HEK293 (cell line): ENCODE results near the gene DNAJC17.

ENCODE experiments used
- CTCF ChIA-PET: fragments of 350-600 bp; formaldehyde crosslinking; extraction: SDS; loops from one replicate; lab custom pipeline; 2021; ENCODE audit warnings: antibody characterized with exemption; lab: Yijun Ruan, JAX
- POLR2A ChIA-PET: fragments of 300-600 bp; formaldehyde crosslinking; extraction: SDS; loops from one replicate; lab custom pipeline; 2020; ENCODE audit warnings: antibody characterized with exemption, inconsistent platforms; lab: Yijun Ruan, JAX
- H3K27ac ChIP-seq: fragments of 200-500 bp; sonication (Bioruptor generic); 2 replicates; pipeline ENCODE4 v1.5.1; 2014; ENCODE audit warnings: low read depth, low read length, control low read depth, inconsistent platforms; ENCODE audit errors: extremely low read depth
- H3K36me3 ChIP-seq, 2 experiments: fragments of 200-500 bp in 1 of 2; sonication (Bioruptor generic) in 1 of 2; 1 replicate in 1 of 2; 2 replicates in 1 of 2; pipeline ENCODE4 v1.5.1; 2014 to 2017; ENCODE audit warnings: inconsistent platforms in 2 of 2, low read length in 2 of 2; ENCODE audit not compliant: control insufficient read depth in 2 of 2, insufficient read depth in 1 of 2
- H3K4me1 ChIP-seq: fragments of 200-500 bp; sonication (Bioruptor generic); 2 replicates; pipeline ENCODE4 v1.5.1; 2014; ENCODE audit warnings: mild to moderate bottlenecking, low read length, inconsistent platforms; ENCODE audit not compliant: control insufficient read depth, insufficient read depth
- H3K4me3 ChIP-seq: 2 replicates; pipeline ENCODE4 v1.5.1; 2011; ENCODE audit warnings: low read depth, mild to moderate bottlenecking, control low read depth, low read length, moderate library complexity
- H3K9me3 ChIP-seq: fragments of 200-500 bp; sonication (Bioruptor generic); 2 replicates; pipeline ENCODE4 v1.5.1; 2014; ENCODE audit warnings: low read depth, low read length, inconsistent platforms; ENCODE audit not compliant: control insufficient read depth, insufficient read depth
- BCL11B ChIP-seq: fragments of 450-650 bp; formaldehyde crosslinking; IDR thresholded peaks from 2 replicates; pipeline ENCODE4 v1.5.1; 2016; ENCODE audit warnings: low read depth, missing biosample characterization, missing genetic modification characterization
- CTCF ChIP-seq: fragments of 450-650 bp; formaldehyde crosslinking; IDR thresholded peaks from 2 replicates; pipeline ENCODE4 v1.5.1; 2016; ENCODE audit warnings: missing biosample characterization, missing genetic modification characterization
- GLIS1 ChIP-seq: fragments of 450-650 bp; formaldehyde crosslinking; IDR thresholded peaks from 2 replicates; pipeline ENCODE4 v1.5.1; 2016; ENCODE audit warnings: missing biosample characterization, missing genetic modification characterization
- IKZF3 ChIP-seq: fragments of 450-650 bp; IDR thresholded peaks from 2 replicates; pipeline ENCODE4 v1.5.0; 2018; ENCODE audit warnings: missing biosample characterization, mild to moderate bottlenecking, missing genetic modification characterization, moderate library complexity
- KLF1 ChIP-seq: fragments of 450-650 bp; formaldehyde crosslinking; IDR thresholded peaks from 2 replicates; pipeline ENCODE4 v1.5.1; 2016; ENCODE audit warnings: missing biosample characterization, missing genetic modification characterization
- KLF16 ChIP-seq: fragments of 450-650 bp; formaldehyde crosslinking; IDR thresholded peaks from 2 replicates; pipeline ENCODE4 v1.5.1; 2017; ENCODE audit warnings: missing biosample characterization, missing genetic modification characterization
- KLF7 ChIP-seq: fragments of 450-650 bp; formaldehyde crosslinking; IDR thresholded peaks from 2 replicates; pipeline ENCODE4 v1.5.1; 2016; ENCODE audit warnings: missing biosample characterization, missing genetic modification characterization, borderline replicate concordance
- PRDM10 ChIP-seq: fragments of 450-650 bp; formaldehyde crosslinking; IDR thresholded peaks from 2 replicates; pipeline ENCODE4 v1.5.1; 2016; ENCODE audit warnings: missing biosample characterization, missing genetic modification characterization
- SETDB1 ChIP-seq: IDR thresholded peaks from one replicate; pipeline ENCODE4 v1.6.1; 2017; ENCODE audit warnings: mild to moderate bottlenecking, low read length, moderate library complexity, mixed read lengths; ENCODE audit not compliant: insufficient read length
- SP7 ChIP-seq: fragments of 450-650 bp; formaldehyde crosslinking; IDR thresholded peaks from 2 replicates; pipeline ENCODE4 v1.5.1; 2016; ENCODE audit warnings: missing biosample characterization, missing genetic modification characterization
- ZBTB7A ChIP-seq: fragments of 450-650 bp; formaldehyde crosslinking; IDR thresholded peaks from 2 replicates; pipeline ENCODE4 v1.5.1; 2016; ENCODE audit warnings: low read depth, missing biosample characterization, missing genetic modification characterization
- ZBTB8A ChIP-seq: fragments of 450-650 bp; formaldehyde crosslinking; IDR thresholded peaks from 2 replicates; pipeline ENCODE4 v1.5.1; 2016; ENCODE audit warnings: missing biosample characterization, missing genetic modification characterization
- ZIC2 ChIP-seq: fragments of 450-650 bp; formaldehyde crosslinking; IDR thresholded peaks from 2 replicates; pipeline ENCODE4 v1.5.1; 2016; ENCODE audit warnings: missing biosample characterization, missing genetic modification characterization
- ZNF2 ChIP-seq: fragments of 450-650 bp; formaldehyde crosslinking; IDR thresholded peaks from 2 replicates; pipeline ENCODE4 v1.5.1; 2016; ENCODE audit warnings: missing biosample characterization, missing genetic modification characterization
- ZNF202 ChIP-seq: fragments of 450-650 bp; formaldehyde crosslinking; IDR thresholded peaks from 2 replicates; pipeline ENCODE4 v1.5.1; 2016; ENCODE audit warnings: missing biosample characterization, missing genetic modification characterization, borderline replicate concordance
- ZNF221 ChIP-seq: fragments of 450-650 bp; formaldehyde crosslinking; IDR thresholded peaks from 2 replicates; pipeline ENCODE4 v1.5.1; 2017; ENCODE audit warnings: missing biosample characterization, missing genetic modification characterization, borderline replicate concordance
- ZNF24 ChIP-seq: fragments of 450-650 bp; formaldehyde crosslinking; IDR thresholded peaks from 2 replicates; pipeline ENCODE4 v1.5.1; 2016; ENCODE audit warnings: missing biosample characterization, missing genetic modification characterization
- ZNF302 ChIP-seq: fragments of 450-650 bp; formaldehyde crosslinking; IDR thresholded peaks from 2 replicates; pipeline ENCODE4 v1.5.1; 2016; ENCODE audit warnings: missing biosample characterization, missing genetic modification characterization, low read depth
- ZNF37A ChIP-seq: fragments of 450-650 bp; IDR thresholded peaks from 2 replicates; pipeline ENCODE4 v1.5.1; 2018; ENCODE audit warnings: missing biosample characterization, missing genetic modification characterization
- ZNF398 ChIP-seq: fragments of 450-650 bp; formaldehyde crosslinking; IDR thresholded peaks from 2 replicates; pipeline ENCODE4 v1.5.1; 2017; ENCODE audit warnings: missing biosample characterization, missing genetic modification characterization
- ZNF501 ChIP-seq: fragments of 450-650 bp; formaldehyde crosslinking; IDR thresholded peaks from 2 replicates; pipeline ENCODE4 v1.5.1; 2016; ENCODE audit warnings: missing biosample characterization, missing genetic modification characterization
- ZNF692 ChIP-seq: fragments of 450-650 bp; formaldehyde crosslinking; IDR thresholded peaks from 2 replicates; pipeline ENCODE4 v1.5.1; 2016; ENCODE audit warnings: missing biosample characterization, missing genetic modification characterization
- ZNF777 ChIP-seq: fragments of 450-650 bp; formaldehyde crosslinking; IDR thresholded peaks from 2 replicates; pipeline ENCODE4 v1.5.1; 2017; ENCODE audit warnings: missing biosample characterization, missing genetic modification characterization, borderline replicate concordance
- ZNF785 ChIP-seq: fragments of 450-650 bp; formaldehyde crosslinking; IDR thresholded peaks from 2 replicates; pipeline ENCODE4 v1.5.1; 2016; ENCODE audit warnings: missing biosample characterization, missing genetic modification characterization
- ZNF830 ChIP-seq: fragments of 450-650 bp; IDR thresholded peaks from 2 replicates; pipeline ENCODE4 v1.5.0; 2018; ENCODE audit warnings: missing biosample characterization, missing genetic modification characterization, low read depth, mild to moderate bottlenecking, moderate library complexity

Gene DNAJC17

GRCh38 chr15:40766906-40767837 lies 40.1 kb downstream of the DNAJC17 start (continued):
- no peak for TF ChIP-seq CTCF
- no peak for TF ChIP-seq ZBTB7A (tag by site-specific recombination)
- no peak for TF ChIP-seq ZNF221 (tag by site-specific recombination)
- TF ChIP-seq PRDM10 (tag by site-specific recombination) = no peak
- no peak for TF ChIP-seq ZNF202 (tag by site-specific recombination)
- TF ChIP-seq SP7 (tag by site-specific recombination) = 0 out of 2 replicates have a peak, but pooled peaks have one; percentile 25
- no peak for TF ChIP-seq ZNF501 (tag by site-specific recombination)
- TF ChIP-seq KLF7 (tag by site-specific recombination) = no peak
- no peak for TF ChIP-seq ZNF398 (tag by site-specific recombination)
- no peak for TF ChIP-seq ZBTB8A (tag by site-specific recombination)
- TF ChIP-seq ZIC2 (tag by site-specific recombination) = peak; percentile 62
- no peak for TF ChIP-seq ZNF302
- no peak for TF ChIP-seq ZNF37A
- no peak for TF ChIP-seq BCL11B (tag by site-specific recombination)
- no peak for TF ChIP-seq ZNF830 (tag by site-specific recombination)
- TF ChIP-seq IKZF3 = no peak
- no peak for TF ChIP-seq ZNF777 (tag by site-specific recombination)

- POLR2A ChIA-PET = interaction anchor here (0.5 to 1.8 kb wide), 3 partner anchors 41 to 107 kb away, joined by 3 to 5 read pairs (median 4); partner anchors contain the start of genes DNAJC17 and RHOV
- Histone ChIP-seq H3K27ac (no peak overlapping the region), H3K4me1 (peaks cover 28% of the 10 kb centered on the region), H3K36me3 (peaks cover 0 to 9% of the 10 kb centered on the region in 2 experiments; a peak in 1 of 3 replicates), H3K9me3 (no peaks in the 10 kb centered on the region), H3K4me3 (no peak overlapping the region)
- CTCF ChIA-PET = interaction anchor here (0.6 to 3.7 kb wide), 6 partner anchors 12 to 282 kb away, joined by 3 to 18 read pairs (median 3); no protein-coding TSS in a partner anchor
- TF ChIP-seq KLF16 (tag by site-specific recombination) (no peak), ZNF692 (tag by site-specific recombination) (no peak), ZNF785 (tag by site-specific recombination) (no peak), SETDB1 (no peak), KLF1 (tag by site-specific recombination) (no peak), ZNF2 (tag by site-specific recombination) (no peak), ZNF24 (no peak), IKZF3 (no peak), GLIS1 (peak; percentile 54; the same call in 1 of the 2 replicates), ZBTB8A (tag by site-specific recombination) (0 out of 2 replicates have a peak, but pooled peaks have one; percentile 15)
These were observed 41.0 kb downstream of the DNAJC17 start for GRCh38 chr15:40766194-40766815.
